A549 (cell line): ENCODE measurements around the gene PDGFA.

Source experiments
- CHD2 ChIP-seq: fragments of 150-350 bp; IDR thresholded peaks from 2 replicates; pipeline ENCODE4 v1.6.1; 2014; ENCODE audit warnings: low read length; ENCODE audit not compliant: partially characterized antibody
- JUNB ChIP-seq: fragments of >200 bp; sonication (Bioruptor Twin); formaldehyde crosslinking; IDR thresholded peaks from 2 replicates; pipeline ENCODE4 v1.6.1; 2016
- TF ChIP-seq, protein P1 (sequence below): fragments of >200 bp; sonication (Bioruptor Twin); formaldehyde crosslinking; IDR thresholded peaks from 3 replicates; pipeline ENCODE4 v1.5.1; 2016

DNA sequence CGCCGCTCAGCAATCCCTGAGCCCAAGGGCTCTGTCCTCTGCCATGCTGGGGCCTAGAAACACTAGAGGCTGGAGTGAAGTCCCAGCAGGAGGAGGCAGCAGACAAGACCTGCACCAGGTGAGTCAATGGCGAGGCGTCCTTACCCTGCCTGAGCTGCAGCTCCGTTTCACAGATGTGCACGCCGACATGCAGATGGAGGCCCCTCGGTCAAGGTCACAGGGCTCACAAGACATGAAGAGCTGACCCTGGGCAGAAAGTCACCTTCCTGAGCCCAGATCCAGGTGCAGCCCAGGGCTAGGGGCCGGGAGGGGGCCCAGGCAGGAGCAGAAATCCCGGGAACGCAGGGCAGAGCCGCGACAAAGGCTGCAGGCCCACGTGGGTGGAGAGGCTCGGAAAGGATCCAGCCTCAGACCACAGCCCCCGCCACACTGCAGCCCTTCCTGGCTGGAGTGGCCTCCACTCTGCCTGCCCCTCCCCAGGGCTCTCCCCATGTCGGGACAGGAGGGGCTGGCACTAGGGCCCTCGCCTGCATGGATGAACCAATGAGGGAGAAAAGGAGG lies 23.8 kb downstream of the PDGFA start:
- TF ChIP-seq, protein P1, sequence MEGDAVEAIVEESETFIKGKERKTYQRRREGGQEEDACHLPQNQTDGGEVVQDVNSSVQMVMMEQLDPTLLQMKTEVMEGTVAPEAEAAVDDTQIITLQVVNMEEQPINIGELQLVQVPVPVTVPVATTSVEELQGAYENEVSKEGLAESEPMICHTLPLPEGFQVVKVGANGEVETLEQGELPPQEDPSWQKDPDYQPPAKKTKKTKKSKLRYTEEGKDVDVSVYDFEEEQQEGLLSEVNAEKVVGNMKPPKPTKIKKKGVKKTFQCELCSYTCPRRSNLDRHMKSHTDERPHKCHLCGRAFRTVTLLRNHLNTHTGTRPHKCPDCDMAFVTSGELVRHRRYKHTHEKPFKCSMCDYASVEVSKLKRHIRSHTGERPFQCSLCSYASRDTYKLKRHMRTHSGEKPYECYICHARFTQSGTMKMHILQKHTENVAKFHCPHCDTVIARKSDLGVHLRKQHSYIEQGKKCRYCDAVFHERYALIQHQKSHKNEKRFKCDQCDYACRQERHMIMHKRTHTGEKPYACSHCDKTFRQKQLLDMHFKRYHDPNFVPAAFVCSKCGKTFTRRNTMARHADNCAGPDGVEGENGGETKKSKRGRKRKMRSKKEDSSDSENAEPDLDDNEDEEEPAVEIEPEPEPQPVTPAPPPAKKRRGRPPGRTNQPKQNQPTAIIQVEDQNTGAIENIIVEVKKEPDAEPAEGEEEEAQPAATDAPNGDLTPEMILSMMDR = no peak
- no peak for TF ChIP-seq CHD2
- no peak for TF ChIP-seq JUNB
